Hematopoietic multipotent progenitor cell (in vitro differentiated cells): ENCODE measurements around the gene F2RL3. TPM values are rescaled to one million over a fixed set of nuclear protein-coding genes. Genes with fewer than 3 reads are reported as not detected.
A peak's percentile ranks its signal among the peaks of the same experiment; 100 is the strongest.

ENCODE experiments used
- DNase-seq, 3 donors: peaks; one replicate each; pipeline ENCODE4 v3.0.0-alpha.2; 2011 to 2015; ENCODE audit warnings: low read depth in 2 of 3, low spot score in 2 of 3
- total RNA-seq: library from RNA; depleted of rRNA; stranded (reverse); fragments of >200 nt; gene quantifications from one replicate; pipeline ENCODE4 v1.2.3, GENCODE V29; 2012

The F2RL3 gene
- 2.4 TPM for total RNA-seq

GRCh38 chr19:16888629-16889365, at the start of gene F2RL3:
TSS of gene F2RL3 (plus strand) at chr19:16888999. CDS start at chr19:16889190, 191 bp downstream.
- DNase-seq, result peak in 2 of 3 donors; percentile 92 to 96

GRCh38 chr19:16841391-16841926, 47.3 kb upstream of the F2RL3 start:
- DNase-seq, result no peak

GRCh38 chr19:16846901-16847300, 41.9 kb upstream of the F2RL3 start:
- DNase-seq, result no peak

- DNase-seq, result no peak
Observed at GRCh38 chr19:16847430-16847829, 41.4 kb upstream of the F2RL3 start.

- no peak for DNase-seq
Observed at GRCh38 chr19:16849168-16849567, 39.6 kb upstream of the F2RL3 start.

GRCh38 chr19:16850133-16850532, 38.7 kb upstream of the F2RL3 start:
- DNase-seq, result no peak

- no peak for DNase-seq
Observed at GRCh38 chr19:16851031-16851712, 37.6 kb upstream of the F2RL3 start.

- no peak for DNase-seq
Observed at GRCh38 chr19:16853066-16853465, 35.7 kb upstream of the F2RL3 start.

- no peak for DNase-seq
Observed at GRCh38 chr19:16856091-16856490, 32.7 kb upstream of the F2RL3 start.

- DNase-seq, result no peak
Observed at GRCh38 chr19:16859626-16860025, 29.2 kb upstream of the F2RL3 start.

GRCh38 chr19:16860118-16860517, 28.7 kb upstream of the F2RL3 start:
- no peak for DNase-seq

GRCh38 chr19:16861011-16861410, 27.8 kb upstream of the F2RL3 start:
- DNase-seq, result peak in 1 of 3 donors; percentile 18

- no peak for DNase-seq
Observed at GRCh38 chr19:16861834-16862233, 27.0 kb upstream of the F2RL3 start.

- DNase-seq, result peak in 1 of 3 donors; percentile 51
Observed at GRCh38 chr19:16862826-16863415, 25.9 kb upstream of the F2RL3 start.

- DNase-seq, result no peak
Observed at GRCh38 chr19:16867211-16867610, 21.6 kb upstream of the F2RL3 start.

- DNase-seq, result no peak
Observed at GRCh38 chr19:16868423-16869130, 20.2 kb upstream of the F2RL3 start.

GRCh38 chr19:16869331-16869972, 19.3 kb upstream of the F2RL3 start:
- no peak for DNase-seq

GRCh38 chr19:16871871-16872270, 16.9 kb upstream of the F2RL3 start:
- no peak for DNase-seq

- no peak for DNase-seq
Observed at GRCh38 chr19:16872728-16873127, 16.1 kb upstream of the F2RL3 start.

- DNase-seq, result no peak
Observed at GRCh38 chr19:16873594-16873993, 15.2 kb upstream of the F2RL3 start.
